ENCODE data around the gene LAMC3.

The LAMC3 gene

DNA sequence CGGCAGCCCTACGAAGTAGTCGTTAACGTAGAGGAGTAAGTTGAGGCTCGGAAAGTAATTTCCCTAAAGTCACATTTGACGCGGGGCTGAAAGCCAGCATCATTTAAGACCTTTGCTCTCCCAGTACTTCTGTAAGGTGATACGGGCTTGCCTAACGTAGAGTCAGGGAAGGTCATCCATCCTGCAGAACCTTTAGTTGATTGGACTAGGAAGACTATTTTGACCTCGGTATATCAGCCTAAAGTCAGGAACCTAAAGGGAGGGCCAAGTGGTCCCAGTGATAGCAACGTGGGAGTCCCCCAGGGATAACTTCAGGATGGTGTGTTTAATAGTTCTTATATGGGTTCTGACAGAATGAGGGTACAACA is 117.1 kb downstream of the LAMC3 start:
- DNase-seq: no peak

DNA sequence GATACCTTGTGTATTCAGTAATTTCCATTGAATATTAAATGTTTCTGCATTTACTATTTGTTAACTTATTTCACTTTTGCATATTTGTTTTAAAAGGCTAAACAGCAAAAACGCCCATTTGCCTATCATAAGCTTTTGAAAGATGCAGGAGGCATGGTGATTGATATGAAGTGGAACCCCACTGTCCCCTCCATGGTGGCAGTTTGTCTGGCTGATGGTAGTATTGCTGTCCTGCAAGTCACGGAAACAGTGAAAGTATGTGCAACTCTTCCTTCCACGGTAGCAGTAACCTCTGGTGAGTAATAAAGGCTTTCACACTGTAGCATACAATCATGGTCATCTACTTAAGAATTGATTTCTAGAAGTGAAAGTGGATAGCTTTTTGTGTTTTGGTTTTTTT is 120.2 kb downstream of the LAMC3 start:
- no peak for DNase-seq

DNA sequence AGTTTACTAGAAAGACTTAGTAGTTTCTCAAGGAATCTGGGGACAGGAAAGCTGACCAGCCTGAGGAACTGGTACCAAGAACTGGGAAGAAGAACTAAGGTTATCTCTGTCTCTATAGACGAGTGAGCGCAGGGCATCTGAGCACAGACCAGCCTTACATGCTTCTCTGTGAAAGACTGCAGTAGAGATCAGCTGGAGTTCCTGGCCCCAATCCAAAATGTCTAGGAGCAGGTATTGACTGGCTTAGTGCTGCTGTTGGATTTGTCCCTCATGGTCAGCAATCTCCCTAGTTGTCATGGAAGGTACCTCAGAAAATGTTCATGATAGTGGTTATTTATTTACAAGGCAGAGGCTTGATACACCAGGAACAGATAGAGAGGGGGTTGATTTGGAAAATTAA is 129.7 kb downstream of the LAMC3 start:
- DNase-seq: no peak

GRCh38 chr9:131140112-131140511 is 131.1 kb downstream of the LAMC3 start:
- DNase-seq: no peak

DNA sequence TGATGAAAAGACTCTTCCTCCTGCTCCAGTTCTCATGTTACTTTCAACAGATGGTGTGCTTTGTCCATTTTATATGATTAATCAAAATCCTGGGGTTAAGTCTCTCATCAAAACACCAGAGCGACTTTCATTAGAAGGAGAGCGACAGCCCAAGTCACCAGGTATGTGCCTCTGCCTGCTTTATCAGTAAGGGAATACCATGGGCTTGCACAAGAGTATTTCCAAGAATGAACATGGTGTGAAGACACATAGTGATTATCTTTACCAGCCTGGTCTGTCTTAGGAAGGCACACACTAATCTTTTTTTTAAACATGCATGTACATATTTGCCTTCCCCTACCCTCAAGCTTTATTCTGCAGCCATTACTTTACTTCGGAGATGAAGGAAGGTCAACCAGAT is 131.6 kb downstream of the LAMC3 start:
- no peak for DNase-seq

DNA sequence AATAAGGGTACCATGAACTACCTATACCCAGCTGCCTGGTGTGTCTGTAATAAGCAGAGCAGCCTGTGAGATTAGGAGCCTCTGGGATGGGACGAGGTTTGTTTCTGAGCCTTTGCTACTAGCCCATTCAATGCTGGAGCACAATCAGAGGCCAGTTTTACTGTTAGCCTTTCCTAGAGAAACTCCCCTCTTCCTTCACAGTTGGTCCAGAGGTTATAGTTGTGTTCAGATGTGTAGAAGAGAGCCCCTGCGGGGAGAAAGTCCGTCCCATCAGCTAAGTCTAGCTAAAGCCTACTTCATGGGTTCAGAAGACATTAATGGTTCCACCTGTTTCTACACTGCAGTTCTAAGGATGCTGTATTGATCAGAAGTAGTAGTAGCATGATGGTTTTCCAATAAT is 133.2 kb downstream of the LAMC3 start:
- DNase-seq: no peak

Data from activated gamma-delta T cell treated with Interleukin-2 at 50 U/mL for 16 hours (primary cell).